Daoy (cell line): ENCODE results near the gene UCKL1. TPM values are rescaled to one million over a fixed set of nuclear protein-coding genes. Genes with fewer than 3 reads are reported as not detected.
"Not testable (repeated sequence)": the region's sequence is repeated elsewhere in the genome, so short reads cannot be mapped to it uniquely, and the experiment has no call there.

ENCODE experiments used
- DNase-seq: peaks from one replicate; pipeline ENCODE4 v3.0.0-alpha.2; 2015; ENCODE audit warnings: low read depth
- total RNA-seq: library from RNA; depleted of rRNA; stranded (reverse); fragments of >200 nt; shearing (Covaris generic); gene quantifications from 2 replicates; pipeline ENCODE4 v1.2.3, GENCODE V29; 2014

UCKL1 gene
- total RNA-seq, 1 experiment from 2014 or later, result 6.3 TPM

- no peak for DNase-seq
These were observed 37.1 kb downstream of the UCKL1 start for GRCh38 chr20:63919130-63919529.

GRCh38 chr20:63917811-63918210, 38.4 kb downstream of the UCKL1 start:
- no peak for DNase-seq

GRCh38 chr20:63916371-63916939, 39.8 kb downstream of the UCKL1 start:
- DNase-seq, result not testable (repeated sequence)

- no peak for DNase-seq
These were observed 40.7 kb downstream of the UCKL1 start for GRCh38 chr20:63915471-63915870.

- DNase-seq, result no peak
These were observed 42.4 kb downstream of the UCKL1 start for GRCh38 chr20:63913768-63914167.

GRCh38 chr20:63911176-63911575, 45.0 kb downstream of the UCKL1 start:
- DNase-seq, result peak; percentile 30

GRCh38 chr20:63908008-63908682, 48.1 kb downstream of the UCKL1 start:
- no peak for DNase-seq

GRCh38 chr20:63903796-63904561, 52.2 kb downstream of the UCKL1 start:
- DNase-seq, result no peak

- DNase-seq, result no peak
These were observed 55.8 kb downstream of the UCKL1 start for GRCh38 chr20:63900413-63900812.

- no peak for DNase-seq
These were observed 57.2 kb downstream of the UCKL1 start for GRCh38 chr20:63898882-63899558.

GRCh38 chr20:63897978-63898561, 58.1 kb downstream of the UCKL1 start:
- DNase-seq, result no peak

GRCh38 chr20:63896264-63897105, 59.7 kb downstream of the UCKL1 start:
- DNase-seq, result peak; percentile 30

- DNase-seq, result no peak
These were observed 60.3 kb downstream of the UCKL1 start for GRCh38 chr20:63895952-63896263.

GRCh38 chr20:63895202-63895951, 60.8 kb downstream of the UCKL1 start:
- no peak for DNase-seq

GRCh38 chr20:63894358-63895201, 61.6 kb downstream of the UCKL1 start, which contains the start of gene DNAJC5:
TSS of gene DNAJC5 (plus strand) at chr20:63895126. CDS start at chr20:63928346, 33,220 bp downstream.
- peak; percentile 94 for DNase-seq

GRCh38 chr20:63893999-63894357, 62.2 kb downstream of the UCKL1 start:
- no peak for DNase-seq

GRCh38 chr20:63892402-63892801, 63.8 kb downstream of the UCKL1 start:
- DNase-seq, result no peak

- no peak for DNase-seq
These were observed 64.9 kb downstream of the UCKL1 start for GRCh38 chr20:63891061-63892002.
